GM10847 (cell line): ENCODE results near the gene BMP5.

Experiments used
- POLR2A ChIP-seq: IDR thresholded peaks from 2 replicates; pipeline ENCODE4 v1.6.1; 2011; ENCODE audit not compliant: insufficient read length; ENCODE audit errors: extremely low read depth

The BMP5 gene

GRCh38 chr6:55713436-55713835, 162.0 kb downstream of the BMP5 start:
- TF ChIP-seq POLR2A, result no peak

- no peak for TF ChIP-seq POLR2A
Observed at GRCh38 chr6:55708711-55709110, 166.7 kb downstream of the BMP5 start.

DNA sequence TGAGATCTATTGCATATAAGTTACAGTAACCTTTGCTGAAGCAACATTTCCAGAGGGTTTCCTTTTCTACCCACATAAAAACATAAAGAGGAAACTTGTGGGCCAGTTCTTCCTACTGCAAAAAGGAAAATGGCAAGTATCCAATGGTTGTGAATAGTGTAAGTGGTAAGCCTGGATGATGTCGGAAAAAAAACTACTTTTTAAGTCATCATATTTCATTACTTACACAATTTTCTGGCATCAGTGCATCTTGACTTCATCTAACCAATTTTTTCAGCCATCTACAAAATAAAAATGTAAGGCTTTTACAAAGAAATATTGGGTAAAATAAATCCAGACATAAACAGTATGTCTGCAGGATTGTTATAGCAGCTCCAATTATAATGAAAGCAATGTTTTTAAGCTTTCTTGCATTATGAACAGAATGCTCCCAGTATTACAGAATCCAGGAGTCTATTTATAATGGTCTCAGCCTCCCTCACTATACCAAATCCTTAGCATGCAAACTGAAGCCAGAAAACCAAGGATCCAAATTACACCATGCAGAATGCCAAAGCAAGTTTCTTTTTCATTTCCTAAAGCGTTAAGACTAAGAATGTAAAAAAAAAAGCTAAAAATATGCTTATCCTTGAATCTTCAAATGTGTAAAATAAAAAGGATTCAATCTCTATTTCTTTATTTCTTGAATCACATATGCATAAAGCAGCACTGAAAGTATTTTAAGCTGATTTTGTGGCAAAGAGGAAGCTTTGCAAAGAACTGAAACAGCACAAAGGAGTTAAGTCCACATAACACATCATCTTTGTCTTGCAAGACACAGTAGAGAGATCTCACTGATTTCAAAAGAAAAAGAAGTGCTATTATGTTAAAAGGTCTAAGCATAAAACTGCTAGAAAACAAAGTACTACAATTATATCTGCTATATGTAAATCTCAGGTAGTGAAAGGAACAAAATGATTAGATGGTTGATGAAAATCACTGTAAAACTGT, 169.6 kb downstream of the BMP5 start:
- no peak for TF ChIP-seq POLR2A

- TF ChIP-seq POLR2A, result no peak
Observed at GRCh38 chr6:55704421-55704820, 171.0 kb downstream of the BMP5 start.
